CD4-positive, alpha-beta T cell treated with Interleukin-4 for 4 hours (primary cell): ENCODE results near the gene NIPAL4.
"Not testable (repeated sequence)": the region's sequence is repeated elsewhere in the genome, so short reads cannot be mapped to it uniquely, and the experiment has no call there.

Source experiments
- DNase-seq: peaks from one replicate; pipeline ENCODE4 v3.0.0-alpha.2; 2020

The NIPAL4 gene

GRCh38 chr5:157463621-157464518 lies 3.9 kb downstream of the NIPAL4 start:
- no peak for DNase-seq

DNA sequence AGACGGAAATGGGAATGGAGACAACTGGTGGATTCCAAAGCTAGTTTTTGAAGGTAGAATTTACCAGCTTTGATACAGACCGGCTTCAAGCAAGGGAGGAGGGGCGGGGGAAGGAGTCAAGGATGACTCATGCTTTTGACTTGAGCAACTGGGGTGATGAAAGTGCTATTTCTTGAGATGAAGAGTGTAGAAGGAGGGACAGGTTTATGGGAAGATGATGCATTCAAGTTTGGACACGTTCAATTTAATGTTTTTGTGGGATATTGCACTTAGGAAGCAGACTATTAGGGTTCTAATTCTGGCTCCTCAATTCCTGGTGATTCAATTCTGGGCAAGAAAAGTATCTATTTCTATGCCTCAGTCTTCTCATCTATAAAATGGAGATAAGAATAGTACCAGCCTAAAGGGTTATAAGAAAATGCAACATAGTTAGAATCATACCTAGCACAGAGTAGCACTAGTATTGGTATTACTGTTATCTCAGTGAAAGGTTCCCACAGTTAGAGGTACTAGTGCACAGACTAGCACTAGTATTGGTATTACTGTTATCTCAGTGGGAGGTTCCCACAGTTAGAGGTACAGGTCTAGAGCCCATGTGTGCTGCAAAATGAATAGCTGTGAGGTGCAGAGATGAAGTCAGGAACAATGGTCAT lies 4.6 kb downstream of the NIPAL4 start:
- DNase-seq, result peak; percentile 47

DNA sequence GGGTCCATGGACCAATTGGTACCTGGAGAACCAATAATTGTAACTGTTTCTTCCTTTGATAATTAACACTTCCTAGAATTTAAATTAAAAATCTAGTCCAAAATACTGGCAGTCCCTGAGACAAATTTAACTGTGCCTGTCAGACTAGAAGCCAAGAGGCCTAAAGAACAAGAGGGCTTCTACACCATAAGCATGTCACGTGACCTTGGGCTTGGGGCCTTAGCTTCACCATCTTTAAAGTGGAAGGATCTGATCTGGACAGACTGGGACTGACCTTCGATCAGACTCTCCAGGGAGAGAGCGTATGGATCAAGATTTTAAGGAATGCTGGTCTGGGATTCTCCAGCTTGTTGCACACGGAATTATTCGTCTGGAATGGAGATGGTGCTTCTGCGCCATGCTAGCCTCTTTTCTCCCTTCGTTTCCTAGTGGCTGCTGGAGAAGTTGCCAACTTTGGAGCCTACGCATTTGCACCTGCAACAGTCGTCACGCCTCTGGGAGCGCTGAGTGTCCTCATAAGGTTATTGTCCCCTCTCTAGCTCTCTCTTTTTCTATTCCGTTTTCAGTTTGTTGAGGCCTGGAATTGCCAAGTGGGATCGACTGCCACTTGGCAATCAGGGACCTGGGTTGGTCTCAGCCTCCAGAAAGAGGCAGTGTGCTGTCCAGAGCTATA lies 8.4 kb downstream of the NIPAL4 start:
- no peak for DNase-seq

DNA sequence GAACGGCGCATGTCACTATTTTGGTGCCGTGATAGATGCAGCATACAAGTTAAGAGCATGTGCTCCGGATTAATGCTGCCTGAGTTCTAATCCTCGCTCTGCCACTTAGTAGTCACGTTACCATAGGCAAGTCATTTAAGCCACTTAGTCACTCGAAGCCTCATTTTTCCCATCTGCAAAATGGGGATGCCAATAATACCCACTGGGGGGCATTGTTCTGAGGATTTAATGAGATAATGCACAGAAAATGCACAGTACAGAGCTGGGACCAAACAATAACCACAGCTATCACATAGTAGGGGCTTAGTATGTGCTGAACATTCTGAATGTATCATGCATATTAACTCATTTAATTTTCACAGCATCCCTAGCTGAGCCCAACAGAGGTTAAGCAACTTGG lies 9.1 kb downstream of the NIPAL4 start:
- DNase-seq, result no peak

GRCh38 chr5:157469687-157470086 lies 9.7 kb downstream of the NIPAL4 start:
- no peak for DNase-seq

- no peak for DNase-seq
Observed at GRCh38 chr5:157470631-157471030, 10.6 kb downstream of the NIPAL4 start.

- no peak for DNase-seq
Observed at GRCh38 chr5:157471709-157472108, 11.7 kb downstream of the NIPAL4 start.

DNA sequence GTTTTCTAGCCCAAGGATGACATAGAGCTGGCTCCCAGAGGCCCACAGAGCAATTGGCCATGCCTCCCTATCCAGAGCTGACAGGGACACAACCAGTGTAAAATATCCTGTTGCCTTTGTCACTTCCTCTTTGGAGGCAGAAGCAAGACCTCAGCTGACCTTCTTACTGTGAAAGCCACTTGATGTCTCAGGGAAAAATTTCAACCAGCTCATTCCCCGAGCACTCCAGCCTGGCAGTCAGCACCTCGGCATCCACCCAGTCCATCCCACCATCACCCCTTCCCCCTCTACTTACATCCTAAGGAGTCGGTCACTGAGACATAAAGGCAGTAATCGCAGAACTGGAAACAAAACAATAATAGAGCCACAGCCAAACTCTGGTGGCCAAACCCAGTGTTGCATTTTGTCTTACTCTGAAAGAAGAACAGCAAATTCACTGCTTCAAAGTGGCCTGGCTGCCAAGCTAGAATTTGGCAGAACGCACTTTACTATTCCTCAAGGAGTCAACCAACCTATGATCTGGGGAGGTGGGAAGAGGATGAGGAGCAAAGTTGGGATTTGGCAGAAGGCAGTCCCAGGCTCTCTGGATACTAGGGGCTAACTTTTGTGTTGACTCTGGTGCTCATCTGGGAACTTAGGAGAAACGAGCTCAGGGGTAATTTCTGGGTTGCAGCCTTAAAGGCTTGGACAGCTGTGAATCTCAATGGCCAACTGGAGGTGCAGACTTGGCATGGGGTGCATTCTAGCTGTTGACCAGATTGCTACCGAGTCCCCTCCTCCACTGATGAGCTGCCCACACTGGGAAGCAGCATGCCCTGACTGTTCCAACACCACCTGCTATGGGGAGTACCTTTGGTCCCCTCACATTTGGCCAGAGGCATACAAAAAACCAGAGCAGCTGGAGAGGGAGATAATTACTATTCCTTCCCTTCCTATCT lies 13.6 kb downstream of the NIPAL4 start:
- DNase-seq, result no peak

GRCh38 chr5:157475432-157475831 lies 15.4 kb downstream of the NIPAL4 start:
- DNase-seq, result no peak

DNA sequence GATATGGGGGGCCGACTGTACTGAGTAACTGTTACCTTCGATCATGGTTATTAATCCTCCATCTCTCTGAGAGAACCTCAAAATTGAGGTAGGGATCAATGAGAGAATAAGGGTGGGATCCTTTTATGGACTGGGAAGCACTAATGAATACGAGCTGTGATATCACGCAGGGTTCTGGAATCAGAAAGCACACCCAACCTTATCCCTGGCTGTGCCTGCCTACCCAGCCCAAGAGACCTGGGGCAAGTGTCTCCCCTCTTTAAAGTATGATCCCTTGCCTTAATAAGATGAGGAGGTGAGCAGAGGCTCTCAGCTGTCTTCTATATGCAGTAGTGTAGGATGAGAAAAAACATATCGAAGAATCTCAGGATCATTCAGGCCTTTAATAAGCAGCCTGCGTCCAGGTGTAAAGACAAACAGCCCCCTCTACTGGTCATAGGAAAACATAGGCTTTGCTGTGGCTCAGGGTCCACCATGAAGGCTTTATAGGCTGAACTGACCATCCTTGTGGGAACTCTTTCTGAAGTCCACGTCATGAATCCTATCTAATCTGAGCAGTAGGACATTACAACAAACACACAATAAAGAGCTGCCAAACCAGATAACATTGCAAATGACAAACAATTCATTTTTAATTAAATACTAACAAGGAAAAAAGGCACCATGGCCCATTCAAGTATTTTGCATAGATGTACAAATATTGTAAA lies 16.8 kb downstream of the NIPAL4 start:
- peak; percentile 48 for DNase-seq

DNA sequence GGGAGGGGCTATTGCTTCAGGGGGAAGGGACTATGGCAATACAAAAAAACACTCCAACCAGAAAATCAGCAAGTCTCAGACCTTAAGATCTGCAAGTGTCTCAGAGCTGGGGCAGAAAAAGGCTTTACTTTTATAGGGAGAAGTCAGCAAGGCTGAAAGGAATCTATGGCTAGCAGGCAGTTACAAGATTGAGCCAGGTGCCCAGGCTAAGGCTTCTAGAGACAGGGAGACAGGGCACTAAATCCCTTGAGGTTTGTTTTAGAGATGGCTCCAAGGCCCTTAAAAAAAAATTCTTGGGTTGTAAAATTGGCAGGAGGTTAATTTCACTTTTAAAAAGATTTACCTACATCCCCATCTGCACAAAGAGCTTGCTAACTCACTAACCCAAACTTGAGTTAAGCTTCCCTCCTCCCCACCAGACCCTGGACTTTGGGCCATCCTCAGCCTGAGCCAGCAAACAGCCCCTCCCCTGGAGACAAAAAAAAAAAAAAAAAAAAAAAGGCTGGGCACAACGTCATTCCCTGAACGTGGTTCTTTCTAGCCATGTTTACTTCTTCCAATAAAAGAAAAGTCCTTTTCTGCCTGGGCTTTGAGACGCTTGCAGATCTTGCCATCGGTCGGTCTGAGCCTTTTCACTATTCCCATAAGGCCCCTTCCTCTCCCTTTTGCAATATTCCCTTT lies 17.9 kb downstream of the NIPAL4 start:
- no peak for DNase-seq

GRCh38 chr5:157478726-157479125 lies 18.7 kb downstream of the NIPAL4 start:
- DNase-seq, result no peak

- no peak for DNase-seq
Observed at GRCh38 chr5:157479166-157479565, 19.2 kb downstream of the NIPAL4 start.

DNA sequence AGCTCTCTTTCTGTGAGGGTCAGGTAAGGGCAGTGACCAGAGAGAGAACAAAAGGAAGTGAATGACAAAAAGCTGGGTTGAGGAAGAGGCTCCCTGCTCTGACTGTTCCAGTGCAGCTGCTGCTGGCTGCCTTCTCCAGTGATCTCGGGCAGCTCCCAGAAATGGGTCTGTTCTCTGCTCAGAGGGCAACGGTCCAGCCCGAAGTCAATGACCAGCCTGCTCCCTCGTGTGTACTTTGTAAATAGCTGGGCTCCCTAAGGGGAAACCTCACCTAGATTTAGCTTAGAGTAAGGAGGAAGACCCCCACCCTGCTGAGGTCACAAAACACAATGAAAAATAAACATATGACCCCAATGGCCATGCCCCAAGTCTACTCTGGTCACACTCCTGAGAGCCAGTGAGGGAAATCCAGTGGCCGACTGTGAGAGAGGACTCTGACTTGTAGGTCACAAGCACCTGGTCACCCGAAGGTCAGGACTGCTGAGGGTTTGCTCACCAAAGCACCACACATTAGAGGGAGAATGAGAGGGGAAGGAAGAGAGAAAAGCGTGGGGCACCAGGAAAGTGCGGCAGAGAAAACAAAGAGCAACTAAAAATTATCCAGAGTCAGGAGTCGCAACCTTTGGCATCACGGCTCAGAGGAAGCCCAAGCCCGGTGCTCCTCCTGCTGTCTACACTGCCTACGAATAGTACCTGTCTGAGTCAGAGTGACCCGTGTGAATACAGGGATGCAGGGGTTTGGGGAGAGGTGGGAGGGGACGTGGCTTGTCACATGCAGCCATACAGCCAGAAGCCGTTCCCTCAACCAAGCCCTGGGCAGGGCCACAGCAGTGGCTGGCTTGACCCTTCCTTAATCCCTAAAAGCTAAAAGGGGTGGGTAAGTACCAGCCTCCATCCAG lies 19.8 kb downstream of the NIPAL4 start:
- DNase-seq, result no peak

- DNase-seq, result no peak
Observed at GRCh38 chr5:157481265-157481664, 21.3 kb downstream of the NIPAL4 start.

- DNase-seq, result no peak
Observed at GRCh38 chr5:157481666-157482065, 21.7 kb downstream of the NIPAL4 start.

DNA sequence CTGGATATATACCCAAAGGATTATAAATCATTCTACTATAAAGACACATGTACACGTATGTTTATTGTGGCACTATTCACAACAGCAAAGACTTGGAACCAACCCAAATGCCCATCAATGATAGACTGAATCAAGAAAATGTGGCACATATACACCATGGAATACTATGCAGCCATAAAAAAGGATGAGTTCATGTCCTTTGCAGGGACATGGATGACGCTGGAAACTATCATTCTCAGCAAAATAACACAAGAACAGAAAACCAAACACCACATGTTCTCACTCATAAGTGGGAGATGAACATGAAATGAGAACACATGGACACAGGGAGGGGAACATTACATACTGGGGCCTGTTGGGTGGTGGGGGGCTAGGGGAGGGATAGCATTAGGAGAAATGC lies 22.7 kb downstream of the NIPAL4 start:
- DNase-seq, result not testable (repeated sequence)

GRCh38 chr5:157484768-157485167 lies 24.8 kb downstream of the NIPAL4 start:
- DNase-seq, result no peak

DNA sequence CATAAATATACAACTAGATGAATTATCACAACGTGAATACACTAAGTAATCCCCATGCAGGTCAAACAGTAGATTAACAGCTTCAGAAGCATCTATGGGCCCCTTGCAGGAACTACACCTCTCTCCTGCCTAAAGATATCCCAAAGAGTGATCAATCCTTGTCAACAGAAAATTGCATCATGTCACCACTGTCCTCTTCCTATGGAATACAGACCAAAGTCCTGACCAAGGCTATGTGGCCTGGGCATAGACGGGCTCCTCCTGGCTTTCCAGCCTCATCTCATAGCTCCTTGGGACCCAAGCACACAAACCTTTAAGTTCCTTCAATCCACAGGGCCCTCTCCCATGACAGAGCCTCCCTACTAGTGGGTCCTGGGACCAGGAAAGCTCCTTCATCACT lies 25.3 kb downstream of the NIPAL4 start:
- no peak for DNase-seq

- DNase-seq, result no peak
Observed at GRCh38 chr5:157485811-157486210, 25.8 kb downstream of the NIPAL4 start.
